NT2/D1 (cell line): ENCODE results near the gene RFLNA.

Experiments used
- SUZ12 ChIP-seq: IDR thresholded peaks from 2 replicates; pipeline ENCODE4 v1.6.1; 2011; ENCODE audit not compliant: insufficient read length, insufficient read depth; ENCODE audit errors: extremely low read depth
- YY1 ChIP-seq: IDR thresholded peaks from 2 replicates; pipeline ENCODE4 v1.6.1; 2011; ENCODE audit not compliant: insufficient read length, insufficient read depth
- ZNF274 ChIP-seq: IDR thresholded peaks from 2 replicates; pipeline ENCODE4 v1.6.1; 2011; ENCODE audit warnings: mild to moderate bottlenecking, low read depth, low read length

DNA sequence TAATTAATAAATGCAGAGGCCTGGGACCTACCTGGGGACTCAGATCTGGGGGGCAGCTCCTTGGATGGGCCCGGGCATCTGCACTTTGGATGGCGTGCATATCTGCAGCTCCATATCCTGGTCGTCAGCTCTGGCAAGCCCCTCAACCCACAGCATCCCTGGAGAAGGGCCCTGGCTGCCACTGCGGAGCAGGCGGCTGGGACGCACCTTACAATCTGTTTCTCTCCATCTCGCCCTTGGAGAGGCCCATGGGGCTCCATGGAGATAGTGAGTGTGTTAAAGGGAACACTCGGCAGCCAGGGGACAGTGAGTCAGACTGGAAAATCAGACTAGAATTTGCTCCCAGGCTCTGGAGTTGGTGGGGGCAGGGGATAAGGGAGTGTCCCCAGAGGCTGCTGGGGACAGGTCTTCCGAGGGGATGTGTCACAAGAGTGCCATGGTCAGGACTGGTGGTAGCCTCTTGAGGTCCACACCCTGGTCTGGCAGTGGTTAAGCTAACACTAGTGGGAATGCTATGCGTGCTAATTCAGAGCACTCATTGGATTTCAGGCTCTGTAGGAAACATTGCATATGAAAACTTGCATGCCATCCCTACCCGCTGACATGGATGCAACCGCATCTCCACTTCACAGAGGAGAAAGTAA lies 21.5 kb downstream of the RFLNA start:
- no peak for TF ChIP-seq YY1
- TF ChIP-seq SUZ12 = no peak
- no peak for TF ChIP-seq ZNF274
